HG02678 (cell line): ENCODE results near the gene DEPP1.

Experiments
- ATAC-seq: cut with Tn5 transposase; IDR thresholded peaks from one replicate; pipeline ENCODE4 v1.9.1; 2021; ENCODE audit warnings: mild to moderate bottlenecking, moderate library complexity; ENCODE audit not compliant: unreplicated experiment

Gene DEPP1

GRCh38 chr10:44980309-44981171 lies 1.9 kb upstream of the DEPP1 start:
- no peak for ATAC-seq

GRCh38 chr10:44979281-44980191 lies 927 bp upstream of the DEPP1 start:
- no peak for ATAC-seq

DNA sequence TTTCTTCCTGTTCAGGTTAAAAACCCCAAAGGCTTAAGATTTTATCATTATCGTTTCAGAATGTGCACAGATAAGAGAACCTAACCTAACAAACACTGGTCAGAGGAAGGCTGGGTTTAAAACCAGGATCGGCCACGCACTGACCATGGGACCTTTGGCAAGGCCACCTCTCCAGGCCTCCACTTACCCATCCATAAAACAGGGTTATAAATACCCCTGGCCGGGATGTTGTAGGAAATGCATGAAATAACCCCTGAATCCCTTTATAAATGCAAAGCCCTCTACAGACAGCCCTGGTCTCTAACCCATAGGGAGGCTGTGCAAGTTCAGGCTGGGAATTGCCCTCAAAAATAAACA lies 418 bp downstream of the DEPP1 start:
- ATAC-seq: no peak

GRCh38 chr10:44977287-44978212 lies 1.1 kb downstream of the DEPP1 start:
- ATAC-seq: no peak

- ATAC-seq: no peak
Measured at GRCh38 chr10:44976352-44977198, 2.0 kb downstream of the DEPP1 start.

DNA sequence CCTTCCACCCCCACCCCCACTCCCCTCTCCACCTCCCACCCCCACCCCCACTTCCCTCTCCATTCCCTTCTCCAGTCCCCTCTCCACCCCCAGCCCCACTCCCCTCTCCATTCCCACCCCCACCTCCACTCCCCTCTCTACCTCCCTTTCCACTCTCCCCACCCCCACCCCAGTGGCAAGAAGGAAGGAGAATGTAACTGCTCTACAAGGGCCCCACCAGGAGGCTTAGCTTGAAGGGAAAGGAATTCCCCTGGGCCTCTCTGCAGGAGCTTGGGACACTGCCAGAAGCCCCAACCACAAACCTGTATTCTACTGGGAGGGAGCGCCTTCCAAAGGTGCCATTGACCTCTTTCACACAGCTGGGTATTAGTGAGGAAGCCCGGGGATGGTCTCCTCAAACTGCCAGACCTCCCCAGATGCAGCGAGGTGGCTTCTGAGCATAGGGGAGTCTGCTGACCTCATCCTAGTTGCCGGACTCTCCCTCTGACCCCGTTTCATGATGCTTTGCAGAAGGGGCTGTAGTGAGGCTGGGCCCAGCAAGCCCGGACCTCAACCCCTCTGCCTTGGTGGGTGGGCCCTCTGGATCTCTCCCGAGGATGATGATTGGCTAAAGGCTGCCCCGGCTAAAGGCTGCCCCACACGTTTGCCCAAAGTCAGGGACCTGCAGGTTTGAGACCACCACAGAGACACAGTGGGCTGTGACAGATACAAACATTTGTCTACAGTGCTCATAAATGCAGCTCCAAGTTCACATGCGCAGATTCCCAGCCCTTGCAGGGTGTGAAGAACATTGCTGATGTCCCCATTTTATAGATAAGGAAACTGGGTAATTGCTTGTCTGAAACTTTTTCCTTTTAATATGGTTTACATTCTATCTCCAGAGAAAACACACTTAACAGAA lies 2.9 kb downstream of the DEPP1 start:
- ATAC-seq: no peak

DNA sequence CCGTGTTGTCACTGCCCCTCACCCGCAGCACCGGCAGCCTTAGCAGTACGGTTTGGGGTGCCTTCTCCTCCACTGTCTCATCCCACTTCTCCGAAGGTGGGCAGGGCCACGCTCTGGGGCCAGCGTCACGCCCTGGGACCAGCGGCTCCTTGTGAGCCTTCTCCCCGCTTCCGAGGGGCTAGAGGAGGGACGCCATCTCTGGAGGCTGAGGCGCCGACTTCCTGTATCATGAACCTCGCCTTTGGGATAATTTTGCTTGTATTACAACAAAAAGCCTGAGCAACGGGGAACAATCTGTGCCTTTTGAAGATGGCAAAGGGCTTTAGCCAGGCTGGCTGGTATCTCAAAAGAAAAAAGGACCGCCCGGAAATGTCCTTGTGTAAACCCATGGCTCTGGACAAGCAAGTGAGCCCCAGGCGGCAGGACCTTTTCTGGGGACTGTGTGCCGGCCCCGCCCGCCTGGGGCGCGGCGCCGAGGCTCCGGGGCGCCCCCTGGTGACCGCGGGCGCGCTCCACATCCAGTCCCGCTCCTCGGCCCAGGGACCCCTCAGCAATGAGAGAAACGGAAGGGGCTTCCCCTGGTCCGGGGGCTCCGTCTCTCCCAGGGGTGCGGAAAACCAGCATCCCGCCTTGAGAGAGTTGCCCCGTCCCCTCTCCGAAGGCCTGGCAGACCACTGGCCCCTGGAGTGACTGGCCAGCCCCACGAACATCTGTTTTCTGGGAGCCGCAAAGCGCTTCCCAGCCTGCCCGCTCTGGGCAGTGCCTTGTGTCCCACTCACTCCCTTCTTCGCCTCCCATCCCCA lies 3.8 kb downstream of the DEPP1 start:
- peak; percentile 69 for ATAC-seq

DNA sequence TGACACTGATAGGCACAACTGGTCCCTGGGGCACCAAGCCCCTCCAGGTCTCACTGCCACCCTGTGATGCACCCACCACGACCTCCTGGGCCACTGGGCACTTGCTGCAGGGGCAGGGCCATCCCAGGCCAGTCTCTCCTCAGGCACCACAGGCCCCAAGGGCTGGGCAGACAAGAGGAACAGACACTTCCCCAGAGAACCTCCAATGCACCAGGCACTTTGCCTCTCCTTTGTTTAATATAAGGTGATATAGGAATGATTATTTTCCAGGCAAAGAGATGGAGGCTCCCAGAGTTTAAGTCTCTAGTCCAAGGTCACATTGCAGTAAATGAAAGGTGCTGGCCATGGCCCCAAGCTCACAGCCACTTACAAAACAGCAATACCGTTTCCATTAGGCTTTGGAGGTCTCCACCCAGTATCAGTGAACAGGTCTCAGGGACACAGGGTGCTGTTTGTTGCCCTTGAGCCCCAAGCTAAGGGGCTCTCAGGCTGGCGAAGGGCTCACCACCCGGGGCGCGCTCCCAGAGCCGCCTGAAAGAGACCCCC lies 4.5 kb downstream of the DEPP1 start:
- no peak for ATAC-seq

- ATAC-seq: peak; percentile 34
Measured at GRCh38 chr10:44973323-44974081, 5.1 kb downstream of the DEPP1 start.

DNA sequence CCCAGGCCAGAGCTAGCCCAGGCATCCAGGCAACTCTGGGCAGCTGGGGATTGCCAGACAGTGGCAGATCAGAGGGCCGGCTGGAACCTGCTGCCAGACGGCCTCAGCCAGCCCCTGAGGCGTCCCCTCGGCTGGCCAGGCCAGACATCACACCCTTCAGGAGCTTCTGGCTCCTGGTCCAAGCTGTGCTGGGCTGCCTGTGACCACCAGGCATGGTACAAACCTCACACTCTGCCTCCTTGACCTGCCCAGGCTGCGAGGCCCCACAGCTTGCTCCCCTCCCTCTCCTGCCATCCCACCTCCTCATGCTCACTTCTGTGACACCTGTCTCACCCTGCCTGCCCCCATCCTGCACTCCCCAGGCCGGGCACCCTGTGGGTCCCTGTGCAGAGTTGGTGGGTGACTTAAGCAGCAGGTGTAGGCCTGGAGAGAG lies 5.7 kb downstream of the DEPP1 start:
- no peak for ATAC-seq

GRCh38 chr10:44971935-44972757 lies 6.5 kb downstream of the DEPP1 start:
- ATAC-seq: no peak

- ATAC-seq: no peak
Measured at GRCh38 chr10:44971434-44971833, 7.2 kb downstream of the DEPP1 start.

- ATAC-seq: no peak
Measured at GRCh38 chr10:44970812-44971395, 7.7 kb downstream of the DEPP1 start.

- no peak for ATAC-seq
Measured at GRCh38 chr10:44969854-44970253, 8.8 kb downstream of the DEPP1 start.

DNA sequence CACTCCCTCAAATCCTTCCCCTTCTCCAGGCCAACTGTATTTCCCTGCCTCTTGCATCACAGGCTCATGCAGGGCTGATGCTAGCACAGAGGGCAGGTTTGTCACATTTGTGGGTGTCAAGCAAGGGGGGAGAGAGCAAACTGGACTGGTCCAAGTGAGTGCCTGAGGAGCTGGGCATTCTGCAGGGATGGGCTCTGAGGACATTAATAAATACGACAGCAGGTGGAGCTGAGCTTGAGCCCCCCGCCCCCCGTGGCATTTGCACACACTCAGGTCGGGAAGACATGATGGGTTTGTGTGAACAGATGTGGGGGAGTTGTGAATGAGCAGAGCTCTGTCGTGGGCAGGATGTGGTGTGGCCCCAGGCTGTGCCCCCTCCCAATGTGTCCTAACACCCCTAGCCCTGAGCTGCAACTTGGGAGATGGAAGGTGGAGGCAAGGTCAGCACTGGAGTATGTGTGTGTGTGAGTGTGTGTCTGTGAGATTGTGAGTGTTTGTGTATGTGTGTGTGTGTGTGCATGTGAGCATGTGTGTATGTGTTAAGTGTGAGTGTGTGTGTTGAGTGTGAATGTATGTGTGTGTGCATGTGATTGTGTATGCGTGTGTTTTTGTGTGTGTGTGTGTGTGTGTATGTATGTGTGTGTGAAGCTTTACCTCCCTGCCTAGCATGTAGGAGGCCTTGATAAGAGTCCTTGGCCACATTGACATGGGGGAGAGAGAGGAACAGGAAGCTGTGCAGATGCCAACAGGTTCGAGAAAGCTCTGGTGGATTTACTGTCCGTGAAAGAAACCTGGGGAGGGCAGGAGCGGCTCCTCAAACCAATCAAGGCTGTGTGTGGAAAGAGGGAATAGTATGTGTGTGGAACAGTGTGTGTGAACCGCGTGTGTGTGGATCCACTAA lies 9.9 kb downstream of the DEPP1 start:
- no peak for ATAC-seq
